ENCODE results near the gene MACIR.

DNA sequence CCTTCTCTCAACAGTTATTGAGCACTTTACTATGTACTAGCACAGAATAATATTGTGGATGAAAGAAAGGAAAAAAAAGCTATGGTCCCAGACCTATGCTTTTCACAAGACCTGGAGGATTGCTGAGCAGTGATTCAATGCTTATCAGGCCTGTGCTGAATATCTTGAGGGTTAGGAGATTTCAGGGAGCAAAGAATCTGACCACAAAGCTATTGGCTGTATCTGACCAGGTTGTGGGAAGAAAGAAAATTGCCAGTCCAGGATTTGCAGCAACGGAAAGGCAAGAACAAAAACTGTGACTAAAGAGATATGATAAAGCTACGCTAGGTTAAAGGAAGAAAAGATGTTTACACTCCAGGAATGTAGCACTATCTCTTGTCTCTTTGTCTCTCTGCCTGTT is 14.9 kb upstream of the MACIR start:
- TF ChIP-seq CTCF (conservative IDR thresholded peaks at IDR 0.05; ENCODE audit: low read depth, low read length), result no peak
- no peak for TF ChIP-seq EZH2 (IDR thresholded peaks at IDR 0.05; ENCODE audit: borderline replicate concordance, low read depth, low read length, poor library complexity, severe bottlenecking)

Measured in A673 (cell line).